ENCODE data around the gene VAV1.

DNA sequence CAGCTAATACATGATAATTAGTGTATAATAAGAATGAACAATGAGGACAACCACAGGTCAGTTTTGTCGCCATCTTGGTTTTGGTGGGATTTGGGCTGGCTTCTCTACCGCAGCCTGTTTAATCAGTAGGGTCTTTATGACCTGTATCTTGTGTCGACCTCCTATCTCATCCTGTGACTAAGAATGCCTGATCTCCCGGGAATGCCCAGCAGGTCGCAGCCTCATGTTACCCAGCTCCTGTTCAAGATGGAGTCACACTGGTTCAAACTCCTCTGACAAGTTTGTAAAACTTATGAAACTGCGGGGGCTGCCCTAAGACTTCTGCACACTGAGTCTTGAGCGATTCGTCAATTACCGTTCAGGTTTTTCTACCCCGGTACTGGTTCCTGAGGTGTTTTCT is 93.3 kb downstream of the VAV1 start:
- TF ChIP-seq EZH2 (IDR thresholded peaks at IDR 0.05; ENCODE audit: low read depth) = no peak
- TF ChIP-seq, protein P1, sequence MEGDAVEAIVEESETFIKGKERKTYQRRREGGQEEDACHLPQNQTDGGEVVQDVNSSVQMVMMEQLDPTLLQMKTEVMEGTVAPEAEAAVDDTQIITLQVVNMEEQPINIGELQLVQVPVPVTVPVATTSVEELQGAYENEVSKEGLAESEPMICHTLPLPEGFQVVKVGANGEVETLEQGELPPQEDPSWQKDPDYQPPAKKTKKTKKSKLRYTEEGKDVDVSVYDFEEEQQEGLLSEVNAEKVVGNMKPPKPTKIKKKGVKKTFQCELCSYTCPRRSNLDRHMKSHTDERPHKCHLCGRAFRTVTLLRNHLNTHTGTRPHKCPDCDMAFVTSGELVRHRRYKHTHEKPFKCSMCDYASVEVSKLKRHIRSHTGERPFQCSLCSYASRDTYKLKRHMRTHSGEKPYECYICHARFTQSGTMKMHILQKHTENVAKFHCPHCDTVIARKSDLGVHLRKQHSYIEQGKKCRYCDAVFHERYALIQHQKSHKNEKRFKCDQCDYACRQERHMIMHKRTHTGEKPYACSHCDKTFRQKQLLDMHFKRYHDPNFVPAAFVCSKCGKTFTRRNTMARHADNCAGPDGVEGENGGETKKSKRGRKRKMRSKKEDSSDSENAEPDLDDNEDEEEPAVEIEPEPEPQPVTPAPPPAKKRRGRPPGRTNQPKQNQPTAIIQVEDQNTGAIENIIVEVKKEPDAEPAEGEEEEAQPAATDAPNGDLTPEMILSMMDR (conservative IDR thresholded peaks at IDR 0.05) = no peak
